Caco-2 (cell line): Measurements from ENCODE around the gene CENPX. TPM values are rescaled to one million over a fixed set of nuclear protein-coding genes. Genes with fewer than 3 reads are reported as not detected.
"Not testable (repeated sequence)": the region's sequence is repeated elsewhere in the genome, so short reads cannot be mapped to it uniquely, and the experiment has no call there.

ENCODE experiments used
- BruUV-seq: library from RNA; stranded (reverse); fragments of 400-500 nt; replicated peaks from 2 replicates; lab custom pipeline; 2021; lab: Mats Ljungman, UMichigan
- CTCF ChIA-PET: fragments of 300-600 bp; sonication (Branson Sonifier 250); formaldehyde crosslinking; loops from one replicate; lab custom pipeline; 2022; ENCODE audit warnings: antibody characterized with exemption; lab: Charles Lee
- POLR2A ChIA-PET: fragments of 300-600 bp; sonication (Branson Sonifier 250); formaldehyde crosslinking; loops from one replicate; lab custom pipeline; 2022; ENCODE audit warnings: antibody characterized with exemption; lab: Charles Lee
- DNase-seq, 2 experiments: peaks; one replicate each; pipeline versions ENCODE4 v3.0.0 to v3.0.0-alpha.2; 2020 to 2022
- H3K27me3 ChIP-seq: replicated peaks from 2 replicates; pipeline ENCODE4 v1.6.0; 2011; ENCODE audit warnings: low read length; ENCODE audit not compliant: control insufficient read depth, insufficient read depth
- H3K36me3 ChIP-seq: 2 replicates; pipeline ENCODE4 v1.5.1; 2011; ENCODE audit warnings: low read length; ENCODE audit not compliant: control insufficient read depth, insufficient read depth
- H3K4me1 ChIP-seq: fragments of 250-450 bp; sonication (Bioruptor Pico); 2 replicates; pipeline ENCODE4 v1.5.1; 2020; ENCODE audit warnings: mild to moderate bottlenecking
- H3K4me3 ChIP-seq: 2 replicates; pipeline ENCODE4 v1.5.1; 2011; ENCODE audit warnings: low read depth, mild to moderate bottlenecking, control low read depth, low read length
- H3K9me3 ChIP-seq: fragments of 250-450 bp; sonication (Bioruptor Pico); 2 replicates; pipeline ENCODE4 v1.5.1; 2020; ENCODE audit warnings: mild to moderate bottlenecking, moderate library complexity
- H3K27ac Mint-ChIP-seq: one replicate; pipeline ENCODE4 v1.8.0; 2022; ENCODE audit warnings: mixed read lengths; ENCODE audit not compliant: unreplicated experiment
- H3K27me3 Mint-ChIP-seq: one replicate; pipeline ENCODE4 v1.8.0; 2022; ENCODE audit warnings: mixed read lengths; ENCODE audit not compliant: insufficient read depth, unreplicated experiment
- H3K36me3 Mint-ChIP-seq: one replicate; pipeline ENCODE4 v1.8.0; 2022; ENCODE audit warnings: mild to moderate bottlenecking, mixed read lengths; ENCODE audit not compliant: insufficient read depth, unreplicated experiment
- H3K4me1 Mint-ChIP-seq: one replicate; pipeline ENCODE4 v1.8.0; 2022; ENCODE audit warnings: low read depth, mixed read lengths; ENCODE audit not compliant: unreplicated experiment
- H3K4me3 Mint-ChIP-seq: one replicate; pipeline ENCODE4 v1.8.0; 2022; ENCODE audit warnings: mild to moderate bottlenecking, moderate library complexity, mixed read lengths; ENCODE audit not compliant: unreplicated experiment
- H3K9me3 Mint-ChIP-seq: one replicate; pipeline ENCODE4 v1.8.0; 2022; ENCODE audit warnings: mixed read lengths; ENCODE audit not compliant: unreplicated experiment
- CTCF ChIP-seq, 2 experiments: fragments of 200-600 bp in 1 of 2; IDR thresholded peaks; 1 replicate in 1 of 2; 2 replicates in 1 of 2; pipeline versions ENCODE4 v1.5.1 to v1.8.0; 2011 to 2022; ENCODE audit warnings: antibody characterized with exemption in 1 of 2, control low read depth in 1 of 2, inconsistent platforms in 1 of 2, low read depth in 1 of 2, low read length in 1 of 2, mild to moderate bottlenecking in 1 of 2, moderate library complexity in 1 of 2; ENCODE audit not compliant: insufficient read depth in 1 of 2, severe bottlenecking in 1 of 2, unreplicated experiment in 1 of 2
- intact Hi-C: fragments of 100-400 bp; cut with micrococcal nuclease; formaldehyde crosslinking; loops from one replicate; pipeline ENCODE4 v1.10.0; 2022; ENCODE audit not compliant: unreplicated experiment
- total RNA-seq: library from RNA; stranded (reverse); gene quantifications from 2 replicates; pipeline ENCODE4 v1.2.3, GENCODE V29; 2022

CENPX gene
- total RNA-seq, 1 experiment from 2014 or later: 85.3 TPM

GRCh38 chr17:82041144-82041814 is 18.6 kb upstream of the CENPX start:
- CTCF ChIA-PET: interaction anchor here (0.9 to 1.4 kb wide), 3 partner anchors 10 to 39 kb away, joined by 3 to 7 read pairs (median 7); partner anchors contain the start of gene RAC3
- no TSS peak for BruUV-seq

GRCh38 chr17:82039695-82040299 is 17.1 kb upstream of the CENPX start:
- no peaks in the 10 kb centered on the region for H3K9me3 ChIP-seq
- Mint-ChIP-seq H3K27ac (no peak overlapping the region), H3K4me1 (peaks cover 5% of the 10 kb centered on the region), H3K36me3 (peaks cover 15% of the 10 kb centered on the region), H3K9me3 (peaks cover 9% of the 10 kb centered on the region), H3K27me3 (no peaks in the 10 kb centered on the region), H3K4me3 (no peak overlapping the region)
- no peaks in the 10 kb centered on the region; the same call in 1 of the 2 replicates for H3K36me3 ChIP-seq
- no peak overlapping the region for H3K4me3 ChIP-seq
- BruUV-seq: no TSS peak
- DNase-seq: no peak
- no peak for TF ChIP-seq CTCF (IDR thresholded peaks at IDR 0.05; ENCODE audit: insufficient read depth in 1 of 2, low read depth in 1 of 2, low read length in 1 of 2, severe bottlenecking in 1 of 2, unreplicated experiment in 1 of 2)
- intact Hi-C loops: no loop called here
- ChIA-PET CTCF (interaction anchor here (1.5 kb wide), 1 partner anchor 17 kb away, joined by 3 read pairs; the partner anchor contains the start of genes CENPX and LRRC45), POLR2A (no interaction called here)
- peaks cover 14% of the 10 kb centered on the region for H3K4me1 ChIP-seq
- no peaks in the 10 kb centered on the region for H3K27me3 ChIP-seq

More at GRCh38 chr17:82041144-82041814, 18.6 kb upstream of the CENPX start:
- peaks cover 10% of the 10 kb centered on the region for H3K4me1 ChIP-seq
- Mint-ChIP-seq H3K27me3 (no peaks in the 10 kb centered on the region), H3K4me3 (no peak overlapping the region), H3K9me3 (peaks cover 9% of the 10 kb centered on the region), H3K4me1 (no peaks in the 10 kb centered on the region), H3K36me3 (peaks cover 10% of the 10 kb centered on the region), H3K27ac (no peak overlapping the region)
- no peak overlapping the region for H3K4me3 ChIP-seq
- intact Hi-C loops: no loop called here
- TF ChIP-seq CTCF (IDR thresholded peaks at IDR 0.05; ENCODE audit: insufficient read depth in 1 of 2, low read depth in 1 of 2, low read length in 1 of 2, severe bottlenecking in 1 of 2, unreplicated experiment in 1 of 2): no peak
- POLR2A ChIA-PET: no interaction called here
- H3K27me3 ChIP-seq: no peaks in the 10 kb centered on the region
- H3K36me3 ChIP-seq: no peaks in the 10 kb centered on the region
- no peaks in the 10 kb centered on the region for H3K9me3 ChIP-seq
- DNase-seq: no peak

- H3K27me3 ChIP-seq, H3K9me3 ChIP-seq, intact Hi-C loops, H3K4me3 ChIP-seq, H3K4me3 Mint-ChIP-seq, H3K27me3 Mint-ChIP-seq, H3K36me3 ChIP-seq, BruUV-seq, POLR2A ChIA-PET, H3K4me1 Mint-ChIP-seq, H3K27ac Mint-ChIP-seq, DNase-seq, H3K9me3 Mint-ChIP-seq: not testable (repeated sequence)
- peaks cover 14% of the 10 kb centered on the region for H3K4me1 ChIP-seq
- H3K36me3 Mint-ChIP-seq: peaks cover 15% of the 10 kb centered on the region
- CTCF ChIA-PET: interaction anchor here (1.5 kb wide), 1 partner anchor 16 kb away, joined by 3 read pairs; the partner anchor contains the start of genes CENPX and LRRC45
Measured at GRCh38 chr17:82038796-82039409, 16.2 kb upstream of the CENPX start.
